Measurements from ENCODE around the gene FOXRED2. TPM values are rescaled to one million over a fixed set of nuclear protein-coding genes. Genes with fewer than 3 reads are reported as not detected.
A peak's percentile ranks its signal among the peaks of the same experiment; 100 is the strongest.

FOXRED2 gene
- total RNA-seq, 4 donors from 2014 or later, result 9.1 to 18.5 (median 14.6) TPM

DNA sequence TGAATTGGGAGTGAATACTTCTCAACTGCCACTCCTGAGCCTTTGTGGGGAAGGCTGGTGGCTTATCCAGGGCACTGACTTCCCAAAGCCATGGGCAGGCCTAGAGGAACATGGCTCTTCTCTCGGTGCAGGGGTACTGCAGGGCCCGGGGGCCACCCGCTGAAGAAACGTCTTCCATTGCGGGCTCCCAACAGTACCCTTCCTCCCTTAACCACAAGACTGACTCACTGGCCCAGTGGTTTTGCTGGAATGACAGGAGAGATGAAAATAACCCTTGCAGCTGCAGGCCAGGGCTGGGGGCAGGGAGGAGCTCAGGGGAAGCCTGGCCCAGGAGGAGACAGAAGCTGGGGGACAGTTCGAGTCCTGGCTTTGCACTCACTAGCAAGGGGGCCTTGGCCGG, 38.9 kb downstream of the FOXRED2 start:
- peak in 1 of 2 donors; percentile 85 for DNase-seq (ENCODE audit: low spot score in 2 of 2)
- TF ChIP-seq POLR2A (IDR thresholded peaks at IDR 0.05), result no peak
- TF ChIP-seq, protein P1, sequence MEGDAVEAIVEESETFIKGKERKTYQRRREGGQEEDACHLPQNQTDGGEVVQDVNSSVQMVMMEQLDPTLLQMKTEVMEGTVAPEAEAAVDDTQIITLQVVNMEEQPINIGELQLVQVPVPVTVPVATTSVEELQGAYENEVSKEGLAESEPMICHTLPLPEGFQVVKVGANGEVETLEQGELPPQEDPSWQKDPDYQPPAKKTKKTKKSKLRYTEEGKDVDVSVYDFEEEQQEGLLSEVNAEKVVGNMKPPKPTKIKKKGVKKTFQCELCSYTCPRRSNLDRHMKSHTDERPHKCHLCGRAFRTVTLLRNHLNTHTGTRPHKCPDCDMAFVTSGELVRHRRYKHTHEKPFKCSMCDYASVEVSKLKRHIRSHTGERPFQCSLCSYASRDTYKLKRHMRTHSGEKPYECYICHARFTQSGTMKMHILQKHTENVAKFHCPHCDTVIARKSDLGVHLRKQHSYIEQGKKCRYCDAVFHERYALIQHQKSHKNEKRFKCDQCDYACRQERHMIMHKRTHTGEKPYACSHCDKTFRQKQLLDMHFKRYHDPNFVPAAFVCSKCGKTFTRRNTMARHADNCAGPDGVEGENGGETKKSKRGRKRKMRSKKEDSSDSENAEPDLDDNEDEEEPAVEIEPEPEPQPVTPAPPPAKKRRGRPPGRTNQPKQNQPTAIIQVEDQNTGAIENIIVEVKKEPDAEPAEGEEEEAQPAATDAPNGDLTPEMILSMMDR (IDR thresholded peaks at IDR 0.05), result no peak
- 60 to 84% methylated on average over 6 to 7 of the region's 7 CpGs for WGBS, 2 donors
- H3K4me3 ChIP-seq (ENCODE audit: low read depth, poor library complexity, severe bottlenecking), result no peak overlapping the region
- intact Hi-C loops (cut with DNase I; ENCODE audit: low total_unique reads), result no loop called here

DNA sequence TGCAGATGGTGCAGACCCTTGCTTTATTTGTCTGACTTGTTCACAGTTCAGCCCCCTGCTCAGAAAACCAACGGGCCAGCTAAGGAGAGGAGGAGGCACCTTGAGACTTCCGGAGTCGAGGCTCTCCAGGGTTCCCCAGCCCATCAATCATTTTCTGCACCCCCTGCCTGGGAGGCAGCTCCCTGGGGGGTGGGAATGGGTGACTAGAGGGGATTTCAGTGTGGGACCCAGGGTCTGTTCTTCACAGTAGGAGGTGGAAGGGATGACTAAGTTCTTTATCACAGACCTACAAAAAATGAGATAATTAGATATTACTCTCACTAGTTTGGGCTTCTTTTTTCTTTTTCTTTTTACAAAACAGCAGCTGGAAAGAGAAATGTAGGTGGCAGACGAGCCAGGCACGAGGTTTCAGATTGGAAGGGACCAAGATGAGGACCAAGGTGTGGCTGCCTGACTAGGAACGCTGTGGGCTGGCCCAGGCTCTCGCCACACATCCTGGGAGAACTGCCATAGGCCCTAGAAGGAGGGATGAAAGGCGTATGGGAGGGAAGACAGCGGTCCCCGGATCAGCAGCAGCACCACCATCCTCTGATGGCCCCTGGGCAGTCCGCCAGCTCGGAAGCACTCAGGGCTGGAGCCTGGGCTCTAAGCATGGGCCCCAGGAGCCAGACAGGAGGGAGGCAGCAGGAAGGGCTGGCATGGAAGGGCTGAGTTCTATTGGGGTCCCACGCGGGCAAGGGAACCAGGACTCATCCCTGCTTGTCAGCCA, 39.6 kb downstream of the FOXRED2 start:
- intact Hi-C loops (cut with DNase I; ENCODE audit: low total_unique reads), result no loop called here
- WGBS, 2 donors, result 62 to 74% methylated on average over 14 of the region's 14 CpGs
- TF ChIP-seq POLR2A (IDR thresholded peaks at IDR 0.05), result no peak
- TF ChIP-seq, protein P1 (IDR thresholded peaks at IDR 0.05), result no peak
- DNase-seq (ENCODE audit: low spot score in 2 of 2), result peak in 1 of 2 donors; percentile 86
- no peak overlapping the region for H3K4me3 ChIP-seq (ENCODE audit: low read depth, poor library complexity, severe bottlenecking)

- WGBS, 2 donors, result 55 to 68% methylated on average over 4 to 5 of the region's 7 CpGs
- TF ChIP-seq POLR2A (IDR thresholded peaks at IDR 0.05), result no peak
- TF ChIP-seq, protein P1 (IDR thresholded peaks at IDR 0.05), result no peak
- H3K4me3 ChIP-seq (ENCODE audit: low read depth, poor library complexity, severe bottlenecking), result no peak overlapping the region
- DNase-seq (ENCODE audit: low spot score in 2 of 2), result peak in 1 of 2 donors; percentile 85
- intact Hi-C loops (cut with DNase I; ENCODE audit: low total_unique reads), result no loop called here
Observed at GRCh38 chr22:36466258-36466657, 40.6 kb downstream of the FOXRED2 start.

DNA sequence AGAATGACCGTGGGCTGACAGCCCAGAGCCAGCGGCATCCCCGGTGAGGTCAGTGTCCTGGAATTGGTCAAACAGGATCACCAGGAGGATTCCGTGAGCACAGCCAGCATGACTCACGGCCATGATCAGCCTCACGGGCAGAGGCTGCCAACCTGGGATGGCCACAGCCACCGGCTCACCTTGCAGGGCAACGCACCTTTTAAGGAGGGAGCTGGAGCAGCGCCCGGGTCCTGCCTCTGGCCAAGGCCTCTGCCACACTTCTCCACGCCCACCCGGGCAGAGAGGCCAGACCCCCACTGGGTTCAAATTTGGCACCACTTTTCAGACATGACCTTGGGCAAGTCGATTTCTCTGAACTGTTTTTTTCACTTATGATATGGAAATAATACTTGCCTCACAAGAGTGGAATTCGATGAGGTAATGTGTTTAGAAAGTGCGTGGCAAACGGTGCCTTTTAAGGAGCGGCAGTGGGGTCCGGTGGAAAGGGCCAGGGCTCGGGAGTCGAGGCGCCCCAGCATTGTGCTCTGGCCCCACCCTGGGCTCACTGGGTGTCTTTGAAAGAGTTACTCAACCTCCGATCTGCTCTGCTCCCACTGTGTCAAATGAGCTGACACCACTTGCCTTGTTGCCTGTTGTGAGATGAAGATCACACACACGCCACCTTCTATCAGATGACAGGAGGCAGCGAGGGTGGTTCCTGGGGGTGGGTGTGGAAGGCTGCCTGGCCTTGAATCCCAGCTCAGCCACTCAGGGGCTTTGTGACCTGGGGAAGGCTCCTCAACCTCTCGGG, 41.4 kb downstream of the FOXRED2 start:
- no peak overlapping the region for H3K4me3 ChIP-seq (ENCODE audit: low read depth, poor library complexity, severe bottlenecking)
- no peak for TF ChIP-seq POLR2A (IDR thresholded peaks at IDR 0.05)
- TF ChIP-seq, protein P1 (IDR thresholded peaks at IDR 0.05), result no peak
- peak in 1 of 2 donors; percentile 92 for DNase-seq (ENCODE audit: low spot score in 2 of 2)
- intact Hi-C loops (cut with DNase I; ENCODE audit: low total_unique reads), result no loop called here
- WGBS, 2 donors, result 39 to 46% methylated on average over 22 to 23 of the region's 25 CpGs

- intact Hi-C loops (cut with DNase I; ENCODE audit: low total_unique reads), result no loop called here
- 65 to 73% methylated on average over 20 of the region's 20 CpGs for WGBS, 2 donors
- DNase-seq (ENCODE audit: low spot score in 2 of 2), result peak in 1 of 2 donors; percentile 85
Observed at GRCh38 chr22:36464715-36465231, 42.1 kb downstream of the FOXRED2 start.

More at GRCh38 chr22:36464715-36465231, 42.1 kb downstream of the FOXRED2 start:
- no peak overlapping the region for H3K4me3 ChIP-seq (ENCODE audit: low read depth, poor library complexity, severe bottlenecking)
- TF ChIP-seq, protein P1 (IDR thresholded peaks at IDR 0.05), result no peak
- no peak for TF ChIP-seq POLR2A (IDR thresholded peaks at IDR 0.05)
